ENCODE data around the gene TMEM240.
"Not testable (repeated sequence)": the region's sequence is repeated elsewhere in the genome, so short reads cannot be mapped to it uniquely, and the experiment has no call there.

TMEM240 gene

GRCh38 chr1:1556961-1557360 is 16.5 kb upstream of the TMEM240 start:
- DNase-seq = not testable (repeated sequence)

GRCh38 chr1:1556505-1556904 is 16.1 kb upstream of the TMEM240 start:
- DNase-seq = no peak

DNA sequence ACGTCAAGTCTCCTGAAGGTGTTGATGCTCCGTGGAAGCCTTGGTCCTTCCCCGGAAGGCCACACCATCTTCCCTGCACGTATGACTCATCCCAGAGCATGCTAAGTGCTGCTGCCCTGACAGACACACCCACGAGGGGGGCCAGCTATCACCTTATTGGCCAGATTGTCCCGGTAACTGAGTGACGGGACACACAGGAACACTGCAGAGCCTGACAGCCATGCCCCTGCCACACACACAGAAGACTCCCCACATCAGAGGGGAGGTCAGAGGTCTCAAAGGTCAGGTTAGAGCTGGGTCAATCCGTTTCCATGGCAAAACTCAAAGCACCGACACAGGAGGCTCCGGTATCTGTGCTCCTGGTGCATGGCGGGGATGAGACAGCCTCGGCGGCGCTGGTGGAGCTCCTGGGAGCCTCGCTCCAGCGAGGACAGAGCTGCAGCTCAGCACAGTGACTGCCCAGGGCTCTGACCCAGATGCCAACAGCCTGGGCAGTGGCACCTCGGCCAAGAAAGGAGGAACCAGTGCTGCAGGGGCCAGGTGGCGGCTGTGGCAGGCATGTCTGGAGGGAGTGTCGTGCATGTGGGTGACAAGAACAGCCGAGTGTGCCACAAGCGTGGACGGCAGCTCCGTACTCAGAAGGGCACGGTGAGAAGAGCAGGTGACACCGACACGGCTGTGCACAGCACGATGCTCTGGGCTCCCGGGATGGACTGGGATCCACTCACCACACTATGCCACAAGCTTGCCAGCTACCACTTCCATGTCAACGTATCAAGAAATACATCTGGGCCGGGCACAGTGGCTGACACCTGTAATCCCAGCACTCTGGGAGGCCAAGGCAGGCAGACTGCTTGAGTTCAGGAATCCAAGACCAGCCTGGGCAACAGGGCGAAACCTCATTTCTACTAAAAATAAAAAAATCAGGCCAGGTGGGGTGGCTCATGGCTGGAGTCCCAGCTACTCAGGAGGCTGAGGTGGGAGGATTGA is 14.8 kb upstream of the TMEM240 start:
- no peak for DNase-seq

- DNase-seq = no peak
These were observed 14.1 kb upstream of the TMEM240 start for GRCh38 chr1:1554550-1554925.

DNA sequence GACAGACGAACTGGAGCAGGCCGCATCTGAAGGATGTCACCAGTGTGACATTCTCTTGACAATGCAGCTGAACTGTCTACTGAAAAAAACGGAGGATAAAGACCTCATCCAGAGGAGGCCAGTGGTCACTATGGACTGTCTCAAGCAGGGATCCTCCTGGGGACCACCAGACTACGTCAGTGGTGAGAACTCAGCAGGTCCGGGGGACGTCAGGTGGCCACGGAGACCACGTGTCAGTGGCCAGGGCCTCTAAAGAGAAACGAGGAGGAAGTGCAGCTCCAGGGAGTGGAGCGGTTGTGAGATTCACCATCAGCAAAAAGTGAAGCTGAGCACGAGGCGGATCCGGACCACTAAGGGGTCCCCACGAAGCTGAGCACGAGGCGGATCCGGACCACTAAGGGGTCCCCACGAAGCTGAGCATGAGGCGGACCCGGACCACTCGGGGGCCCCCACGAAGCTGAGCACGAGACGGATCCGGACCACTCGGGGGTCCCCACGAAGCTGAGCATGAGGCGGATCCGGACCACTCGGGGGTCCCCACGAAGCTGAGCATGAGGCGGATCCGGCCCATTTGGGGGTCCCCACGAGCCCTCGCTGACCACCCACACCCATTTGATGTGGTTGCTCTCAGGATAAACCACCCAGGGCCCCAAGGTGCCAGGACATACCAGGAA is 13.5 kb upstream of the TMEM240 start:
- DNase-seq = no peak

DNA sequence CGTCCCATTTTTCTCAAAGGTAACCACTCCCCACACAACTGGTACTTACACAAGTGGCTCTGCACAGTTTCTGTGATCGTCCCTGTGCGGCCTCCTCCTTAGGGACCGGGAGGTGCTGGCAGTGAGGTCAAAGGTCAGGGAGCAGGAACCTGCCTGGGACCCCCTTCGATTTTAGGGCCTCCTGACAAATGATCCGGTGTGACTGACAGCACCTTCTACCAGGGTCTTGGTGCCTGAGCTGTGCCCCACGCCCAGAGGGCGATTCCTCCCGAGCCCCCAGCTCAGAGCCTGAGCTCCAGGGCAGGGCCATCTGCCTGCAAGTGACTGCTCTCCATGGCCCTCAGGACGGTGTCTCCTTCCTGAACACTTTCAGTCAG is 11.8 kb upstream of the TMEM240 start:
- DNase-seq = no peak

DNA sequence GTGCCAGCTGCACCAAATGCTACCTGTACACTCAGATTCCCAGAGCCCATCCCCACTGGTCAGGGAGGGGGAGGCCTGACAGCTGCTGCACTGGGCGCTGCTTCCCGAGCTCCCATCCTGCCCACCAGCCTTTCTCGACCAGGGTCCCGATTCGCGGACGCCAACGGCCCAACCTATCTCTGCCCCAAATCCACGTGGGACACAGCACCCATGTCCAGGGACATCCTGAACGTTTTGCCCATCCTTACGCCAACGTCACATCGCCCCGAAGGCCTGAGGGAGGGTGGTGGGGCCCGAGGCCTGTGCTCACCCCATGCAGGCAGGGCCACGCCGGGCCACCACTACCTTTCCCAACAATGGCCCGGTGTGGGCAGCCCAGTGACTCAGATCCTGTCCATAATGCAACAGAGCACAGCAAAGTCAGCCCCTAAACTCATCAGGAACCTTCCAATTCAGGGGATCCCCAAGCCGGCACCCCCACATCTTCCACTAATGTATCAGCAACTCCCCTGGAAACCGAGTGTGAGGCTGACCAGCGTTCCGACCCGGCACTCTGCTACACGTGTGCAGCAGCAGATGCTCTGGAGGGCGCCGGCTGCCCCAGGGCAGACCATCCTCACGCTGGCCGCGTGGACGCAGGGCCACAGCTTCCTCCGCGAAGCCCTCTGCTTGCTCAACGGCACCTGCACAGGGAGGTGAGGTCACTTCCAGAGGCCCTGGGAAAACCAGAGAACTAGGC is 11.3 kb upstream of the TMEM240 start:
- DNase-seq = no peak

- no peak for DNase-seq
These were observed 10.4 kb upstream of the TMEM240 start for GRCh38 chr1:1550591-1551432.

DNA sequence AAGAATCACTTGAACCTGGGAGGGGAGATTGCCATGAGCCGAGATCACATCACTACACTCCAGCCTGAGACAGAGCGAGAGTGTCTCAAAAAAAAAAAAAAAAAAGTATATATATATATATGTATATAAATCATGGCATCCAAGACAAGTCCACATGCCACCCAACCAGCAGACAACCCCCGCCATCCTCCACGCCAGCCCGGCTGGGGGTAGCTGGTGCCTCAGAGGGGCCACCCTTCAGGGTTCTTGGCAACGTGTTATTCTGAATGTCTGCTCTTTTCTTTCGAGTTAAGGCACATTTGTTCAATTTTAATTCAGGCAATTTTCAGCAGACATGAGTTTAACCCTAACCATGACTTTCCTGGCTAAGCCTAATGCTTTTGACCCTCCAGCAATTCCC is 9.7 kb upstream of the TMEM240 start:
- DNase-seq = no peak

DNA sequence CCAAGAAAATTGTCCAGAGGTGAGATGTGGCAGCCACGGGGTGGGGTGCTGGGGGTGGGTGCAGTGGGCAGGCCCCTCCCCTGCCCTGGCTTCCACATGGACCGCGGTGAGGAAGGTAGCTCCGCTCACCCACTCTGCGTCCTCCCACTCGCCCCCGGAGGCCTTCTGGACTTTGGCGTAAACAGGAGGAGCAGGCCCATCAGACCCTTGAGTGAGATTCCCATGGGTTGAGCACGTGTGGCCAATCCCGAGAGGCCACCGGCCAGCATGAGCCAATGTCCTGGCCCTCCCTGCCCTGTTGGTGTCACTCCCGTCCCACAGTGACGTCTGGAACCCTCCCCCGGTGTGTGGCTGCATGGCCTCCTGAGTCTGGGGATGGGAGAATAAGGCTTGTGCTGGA is 8.2 kb upstream of the TMEM240 start:
- no peak for DNase-seq

DNA sequence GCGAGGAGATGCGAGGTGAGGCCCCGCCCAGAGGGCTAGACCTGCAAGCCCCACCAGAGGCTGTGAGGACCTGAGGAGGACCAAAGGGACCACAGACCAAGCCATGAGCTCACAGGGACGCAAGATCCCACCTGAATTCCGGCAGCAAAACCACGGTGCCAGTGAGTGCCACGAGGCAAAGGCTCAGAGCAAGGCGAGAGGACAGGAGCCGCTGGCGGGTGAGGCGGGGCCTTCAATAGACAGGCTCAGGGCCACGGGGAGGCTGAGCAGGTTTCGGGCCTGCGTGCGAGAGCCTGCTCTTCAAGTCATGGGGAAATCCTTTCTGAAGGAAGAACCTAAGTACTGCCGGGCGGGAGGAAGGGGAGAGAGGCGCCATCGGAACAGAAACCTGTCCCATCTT is 7.1 kb upstream of the TMEM240 start:
- no peak for DNase-seq

DNA sequence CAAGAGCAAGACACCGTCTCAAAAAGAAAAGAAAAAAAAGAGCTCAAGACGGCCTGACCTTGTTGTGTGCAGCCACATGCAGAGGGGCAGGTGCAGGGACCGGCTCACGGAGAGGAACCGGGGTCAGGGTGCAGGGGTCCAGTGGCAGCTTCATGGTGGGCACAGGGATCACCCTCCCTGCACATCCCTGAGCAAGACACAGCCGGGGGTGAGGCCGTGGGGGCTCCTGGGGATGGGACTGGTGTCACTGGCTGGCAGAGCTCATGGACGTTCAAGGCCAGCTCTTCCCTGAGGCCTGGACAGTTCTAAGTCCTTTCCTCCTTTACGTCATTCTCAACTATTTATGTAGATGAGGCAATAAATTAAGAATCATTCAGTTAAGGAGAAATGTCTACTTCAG is 6.6 kb upstream of the TMEM240 start:
- DNase-seq = no peak

DNA sequence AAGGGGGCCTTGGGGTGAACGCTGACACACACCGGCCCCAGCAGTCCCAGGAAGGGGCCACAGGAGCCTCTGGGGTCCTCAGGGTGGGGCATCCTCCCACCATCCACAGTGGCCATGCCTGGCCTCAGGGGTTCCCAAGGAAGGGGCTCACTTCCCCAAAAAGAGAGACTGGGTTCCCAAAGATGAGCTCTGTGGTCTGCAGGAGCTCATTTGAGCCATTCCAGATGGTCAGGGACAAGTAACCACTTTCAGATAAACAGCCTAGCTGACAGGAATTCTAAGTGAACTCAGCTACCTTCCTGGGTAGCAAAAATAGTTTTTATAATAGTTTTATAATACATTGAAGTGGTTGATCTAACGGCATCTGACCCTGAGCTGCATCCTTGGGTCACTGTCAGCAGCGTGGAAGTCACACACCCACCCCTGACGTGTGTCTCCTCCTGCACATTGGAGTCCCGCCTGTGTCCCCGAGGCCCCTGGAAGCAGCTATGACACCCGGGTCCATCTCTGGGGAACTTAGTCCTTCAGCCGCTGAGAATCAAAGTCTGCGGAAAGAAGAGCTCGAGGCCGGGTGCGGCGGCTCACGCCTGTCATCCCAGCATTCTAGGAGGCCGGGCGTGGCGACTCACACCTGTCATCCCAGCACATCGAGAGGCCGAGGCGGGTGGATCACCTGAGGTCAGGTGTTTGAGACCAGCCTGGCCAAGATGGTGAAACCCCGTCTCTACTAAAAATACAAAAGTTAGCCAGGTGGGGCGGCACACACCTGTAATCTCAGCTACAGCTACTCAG is 5.7 kb upstream of the TMEM240 start:
- DNase-seq = no peak

DNA sequence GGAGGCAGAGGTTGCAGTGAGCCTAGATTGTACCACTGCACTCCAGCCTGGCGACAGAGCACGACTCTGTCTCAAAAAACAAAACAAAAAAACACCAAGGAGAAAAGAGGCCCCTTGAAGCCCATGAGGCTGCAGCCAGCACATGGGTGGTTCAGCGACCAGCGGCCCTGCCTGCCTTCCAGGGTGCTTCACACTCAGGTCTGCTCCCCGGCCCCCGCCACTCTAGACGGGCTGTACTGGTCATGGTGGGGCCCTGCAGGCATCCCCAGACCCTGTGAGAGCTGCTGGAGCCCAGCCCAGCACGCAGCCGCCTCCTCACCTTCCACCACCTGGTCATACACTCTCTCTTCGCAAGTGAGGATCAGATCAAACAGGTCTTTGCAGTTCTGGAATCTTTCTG is 4.1 kb upstream of the TMEM240 start:
- no peak for DNase-seq

DNA sequence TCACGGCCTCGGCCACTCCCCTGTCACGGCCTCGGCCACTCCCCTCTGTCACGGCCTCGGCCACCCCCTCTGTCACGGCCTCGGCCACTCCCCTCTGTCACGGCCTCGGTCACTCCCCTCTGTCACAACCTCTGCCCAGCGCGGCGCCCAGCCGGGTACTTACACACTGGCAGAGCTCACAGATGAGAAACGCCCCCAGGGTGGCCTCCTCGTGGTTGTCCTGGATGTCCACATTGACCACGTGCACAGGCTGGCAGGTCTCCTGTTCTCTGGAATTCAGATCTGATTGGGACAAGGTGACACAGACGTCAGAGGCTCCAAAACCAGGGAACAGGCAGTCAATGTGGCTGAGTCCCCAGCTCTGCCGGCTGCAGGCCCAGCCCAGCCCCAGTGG is 3.3 kb upstream of the TMEM240 start:
- no peak for DNase-seq

DNA sequence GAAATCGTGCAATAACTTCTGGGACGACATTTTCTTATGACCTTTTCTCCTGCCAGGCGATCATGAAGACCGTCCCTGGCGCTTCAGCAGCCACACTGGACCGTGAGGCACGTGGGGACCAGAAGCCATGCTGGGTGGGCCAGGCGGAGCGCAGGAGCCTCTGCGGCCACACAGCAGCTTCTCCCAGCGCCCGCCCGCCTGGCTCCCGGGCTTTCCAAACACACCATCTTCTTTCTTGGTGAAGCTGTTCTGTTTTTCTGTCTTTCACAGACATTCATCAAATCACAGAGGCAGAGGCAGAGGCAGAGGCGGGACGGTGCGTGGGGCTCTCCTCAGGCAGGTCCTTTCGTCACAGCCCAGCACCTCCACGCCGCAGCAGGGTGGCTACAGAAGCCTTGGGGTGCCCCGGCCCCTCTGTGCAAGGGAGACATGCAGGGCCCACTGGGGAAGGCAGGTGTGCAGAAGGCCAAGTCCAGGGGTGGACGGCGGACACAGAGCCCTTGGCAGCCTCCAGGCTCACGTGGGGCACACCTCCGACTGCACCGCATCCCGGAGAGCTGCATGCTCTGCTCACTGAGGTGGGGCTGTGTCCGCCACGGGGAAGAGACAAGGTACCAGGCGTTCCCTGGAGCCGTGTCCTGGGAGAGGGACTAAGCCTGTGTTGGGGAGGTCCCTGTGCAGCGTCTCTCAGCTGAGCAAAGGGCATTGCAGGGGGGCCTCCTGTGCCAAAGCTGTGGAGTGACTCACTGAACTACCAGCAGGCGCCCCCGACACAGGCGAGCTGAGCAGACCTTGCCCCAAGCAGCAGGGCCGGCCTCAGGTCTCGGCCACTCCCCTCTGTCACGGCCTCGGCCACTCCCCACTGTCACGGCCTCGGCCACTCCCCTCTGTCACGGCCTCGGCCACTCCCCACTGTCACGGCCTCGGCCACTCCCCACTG is 2.6 kb upstream of the TMEM240 start:
- no peak for DNase-seq

DNA sequence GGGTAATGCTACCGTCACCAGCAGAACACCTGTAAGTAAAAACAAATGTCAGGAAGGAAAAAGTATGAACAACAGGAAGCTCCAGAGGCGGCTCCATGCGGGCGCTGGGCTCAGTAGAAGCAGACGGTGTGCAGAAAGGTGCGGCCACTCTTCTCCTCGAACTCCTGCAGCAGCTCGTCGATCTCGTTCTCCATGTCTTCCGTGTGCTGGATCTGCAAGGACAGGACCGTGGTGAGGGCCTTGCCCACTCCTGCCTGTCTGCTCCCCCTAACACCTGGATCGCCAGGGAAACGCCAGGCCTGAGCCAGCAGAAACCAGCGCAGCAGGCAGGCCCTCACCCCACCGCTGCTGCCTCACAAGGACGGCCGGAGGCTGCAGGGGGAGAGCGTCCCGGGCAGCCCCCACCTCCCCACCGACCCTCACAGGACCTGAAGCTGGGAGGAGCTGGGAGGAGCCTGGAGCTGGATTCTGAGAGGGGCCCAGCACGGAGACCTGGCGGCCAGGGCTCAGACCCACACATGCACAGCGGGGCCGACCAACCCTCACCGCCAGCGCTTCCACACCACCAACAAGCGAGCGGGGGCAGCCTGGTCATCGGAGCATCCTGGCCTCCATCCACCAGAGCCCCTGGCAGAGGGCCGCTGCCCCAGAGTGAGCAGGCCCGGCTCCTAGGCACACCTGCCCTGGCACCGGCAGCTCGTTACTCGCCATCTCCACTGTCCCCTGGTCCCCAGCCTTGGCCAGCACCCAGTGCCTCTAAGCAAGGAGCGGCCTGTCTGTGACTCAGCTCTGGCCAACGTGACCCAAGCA is 1.7 kb upstream of the TMEM240 start:
- no peak for DNase-seq

GRCh38 chr1:1540818-1541628 is 599 bp upstream of the TMEM240 start:
- DNase-seq = no peak
